ENCODE results near the gene CDC45. TPM values are rescaled to one million over a fixed set of nuclear protein-coding genes. Genes with fewer than 3 reads are reported as not detected.
A peak's percentile ranks its signal among the peaks of the same experiment; 100 is the strongest.

The CDC45 gene
- total RNA-seq, 1 donor: 10.4 TPM

DNA sequence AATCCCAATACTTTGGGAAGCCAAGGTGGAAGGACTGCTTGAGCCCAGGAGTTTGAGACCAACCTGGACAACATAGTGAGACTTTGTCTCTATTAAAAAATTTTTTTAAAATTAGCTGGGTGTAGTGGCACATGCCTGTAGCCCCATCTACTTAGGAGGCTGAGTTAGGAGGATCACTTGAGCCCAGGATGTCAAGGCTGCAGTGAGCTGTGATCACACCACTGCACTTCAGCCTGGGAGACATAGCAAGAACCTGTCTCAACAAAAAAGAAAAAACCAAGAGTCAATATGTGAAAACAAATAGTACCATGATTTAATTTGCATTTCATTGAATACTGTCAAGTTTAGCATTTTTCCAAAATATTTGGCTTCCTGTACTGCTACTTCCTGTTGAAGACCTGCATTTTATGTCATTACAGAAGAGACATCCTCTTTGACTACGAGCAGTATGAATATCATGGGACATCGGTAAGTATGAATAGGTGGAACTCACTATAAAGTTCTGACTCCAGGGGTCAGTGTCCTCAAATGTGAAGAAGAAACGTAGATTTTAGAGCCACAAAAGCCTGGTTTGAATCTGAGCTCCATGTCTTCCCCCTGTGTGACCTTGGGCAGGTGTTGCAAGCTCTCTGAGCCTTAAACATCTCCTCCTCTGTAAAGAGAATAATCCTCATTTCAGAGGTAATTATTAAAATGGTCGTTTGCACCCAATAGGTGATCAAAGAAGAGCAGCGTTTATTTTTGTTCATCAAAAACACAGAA lies 16.0 kb downstream of the CDC45 start:
- DNase-seq (ENCODE audit: low read depth): peak; percentile 44
- no peak overlapping the region for H3K4me3 ChIP-seq (ENCODE audit: low read depth, low read length)
- peak; percentile 30 for TF ChIP-seq CTCF (IDR thresholded peaks at IDR 0.05; ENCODE audit: insufficient read depth, low read depth, low read length)

DNA sequence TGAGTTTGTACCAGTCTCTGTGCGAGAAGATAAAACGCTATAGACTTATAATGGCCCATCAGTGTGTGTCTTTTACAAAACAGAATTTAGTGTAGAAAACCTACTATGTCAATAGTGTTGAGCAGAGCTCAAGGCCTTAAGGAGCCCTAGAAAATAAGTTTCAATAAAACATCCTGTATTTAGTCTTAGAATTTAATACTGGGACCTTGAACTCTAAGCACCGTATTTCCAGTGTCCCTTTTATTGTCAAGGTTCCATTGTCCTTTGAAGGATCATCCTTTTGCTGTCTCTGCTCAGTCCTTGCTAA lies 16.6 kb downstream of the CDC45 start:
- DNase-seq (ENCODE audit: low read depth): no peak
- H3K4me3 ChIP-seq (ENCODE audit: low read depth, low read length): no peak overlapping the region
- no peak for TF ChIP-seq CTCF (IDR thresholded peaks at IDR 0.05; ENCODE audit: insufficient read depth, low read depth, low read length)

DNA sequence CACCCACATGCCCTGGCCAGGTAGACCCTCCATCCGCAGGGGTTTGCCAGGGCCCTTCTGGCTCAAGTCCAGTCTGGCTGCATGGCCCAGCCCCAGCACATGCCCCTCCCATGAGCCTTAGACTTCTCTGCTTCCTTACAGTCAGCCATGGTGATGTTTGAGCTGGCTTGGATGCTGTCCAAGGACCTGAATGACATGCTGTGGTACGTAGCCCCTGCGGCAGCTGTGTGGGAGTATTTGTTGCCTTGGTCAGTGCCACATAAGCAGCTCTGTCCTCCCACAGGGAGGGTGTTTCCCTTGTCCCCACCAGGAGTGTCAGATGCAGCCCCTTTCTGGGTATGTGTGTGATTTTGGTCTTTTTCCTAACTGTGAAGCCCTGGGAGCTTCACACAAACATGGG lies 17.5 kb downstream of the CDC45 start:
- H3K4me3 ChIP-seq (ENCODE audit: low read depth, low read length): no peak overlapping the region
- DNase-seq (ENCODE audit: low read depth): peak; percentile 70
- TF ChIP-seq CTCF (IDR thresholded peaks at IDR 0.05; ENCODE audit: insufficient read depth, low read depth, low read length): no peak

- no peak overlapping the region for H3K4me3 ChIP-seq (ENCODE audit: low read depth, low read length)
- TF ChIP-seq CTCF (IDR thresholded peaks at IDR 0.05; ENCODE audit: insufficient read depth, low read depth, low read length): no peak
- no peak for DNase-seq (ENCODE audit: low read depth)
Measured at GRCh38 chr22:19498154-19498865, 18.6 kb downstream of the CDC45 start.

DNA sequence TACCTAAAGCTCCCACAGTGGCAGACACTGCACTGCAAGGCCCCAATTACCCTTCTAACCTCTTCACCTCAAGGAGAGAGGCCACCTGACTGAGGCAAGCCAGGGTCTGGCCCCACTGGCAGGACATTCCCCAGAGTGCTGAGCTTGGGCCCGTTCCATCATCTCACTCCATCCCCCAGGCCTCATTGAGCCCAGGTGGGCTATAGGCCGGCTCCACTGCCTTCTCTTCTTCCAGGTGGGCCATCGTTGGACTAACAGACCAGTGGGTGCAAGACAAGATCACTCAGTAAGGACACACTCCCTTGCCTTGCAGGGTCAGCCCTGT lies 19.1 kb downstream of the CDC45 start:
- no peak for DNase-seq (ENCODE audit: low read depth)
- H3K4me3 ChIP-seq (ENCODE audit: low read depth, low read length): no peak overlapping the region
- TF ChIP-seq CTCF (IDR thresholded peaks at IDR 0.05; ENCODE audit: insufficient read depth, low read depth, low read length): no peak

- no peak for TF ChIP-seq CTCF (IDR thresholded peaks at IDR 0.05; ENCODE audit: insufficient read depth, low read depth, low read length)
- no peak for DNase-seq (ENCODE audit: low read depth)
- no peak overlapping the region for H3K4me3 ChIP-seq (ENCODE audit: low read depth, low read length)
Measured at GRCh38 chr22:19499236-19499879, 19.6 kb downstream of the CDC45 start.

Data from fibroblast of villous mesenchyme (primary cell).